ENCODE data around the gene PTMS. TPM values are rescaled to one million over a fixed set of nuclear protein-coding genes. Genes with fewer than 3 reads are reported as not detected.

Gene PTMS
- total RNA-seq, 4 donors from 2014 or later: 44.2 to 87.5 (median 53.0) TPM

DNA sequence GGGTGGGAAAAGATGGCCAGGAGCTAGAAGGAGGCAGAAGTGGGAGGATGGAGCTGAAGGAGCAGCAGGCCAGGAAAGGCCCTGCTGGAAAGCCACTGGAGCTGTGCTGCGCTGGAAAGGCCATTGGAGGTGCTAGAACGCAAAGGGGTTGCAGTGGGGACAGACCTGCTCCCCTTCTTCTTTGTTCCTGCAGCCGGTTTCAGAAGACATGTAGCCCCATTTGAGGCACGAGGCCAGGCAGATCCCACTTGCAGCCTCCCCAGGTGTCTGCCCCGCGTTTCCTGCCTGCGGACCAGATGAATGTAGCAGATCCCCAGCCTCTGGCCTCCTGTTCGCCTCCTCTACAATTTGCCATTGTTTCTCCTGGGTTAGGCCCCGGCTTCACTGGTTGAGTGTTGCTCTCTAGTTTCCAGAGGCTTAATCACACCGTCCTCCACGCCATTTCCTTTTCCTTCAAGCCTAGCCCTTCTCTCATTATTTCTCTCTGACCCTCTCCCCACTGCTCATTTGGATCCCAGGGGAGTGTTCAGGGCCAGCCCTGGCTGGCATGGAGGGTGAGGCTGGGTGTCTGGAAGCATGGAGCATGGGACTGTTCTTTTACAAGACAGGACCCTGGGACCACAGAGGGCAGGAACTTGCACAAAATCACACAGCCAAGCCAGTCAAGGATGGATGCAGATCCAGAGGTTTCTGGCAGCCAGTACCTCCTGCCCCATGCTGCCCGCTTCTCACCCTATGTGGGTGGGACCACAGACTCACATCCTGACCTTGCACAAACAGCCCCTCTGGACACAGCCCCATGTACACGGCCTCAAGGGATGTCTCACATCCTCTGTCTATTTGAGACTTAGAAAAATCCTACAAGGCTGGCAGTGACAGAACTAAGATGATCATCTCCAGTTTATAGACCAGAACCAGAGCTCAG lies 53.2 kb downstream of the PTMS start:
- no peaks in the 10 kb centered on the region for H3K27me3 ChIP-seq
- DNase-seq: no peak
- H3K4me1 ChIP-seq: no peaks in the 10 kb centered on the region
- TF ChIP-seq CTCF (IDR thresholded peaks at IDR 0.05): no peak
- TF ChIP-seq POLR2A (IDR thresholded peaks at IDR 0.05): no peak
- H3K27ac ChIP-seq: no peak overlapping the region
- no peaks in the 10 kb centered on the region for H3K36me3 ChIP-seq
- no peak overlapping the region for H3K4me3 ChIP-seq
- H3K9me3 ChIP-seq: no peaks in the 10 kb centered on the region

DNA sequence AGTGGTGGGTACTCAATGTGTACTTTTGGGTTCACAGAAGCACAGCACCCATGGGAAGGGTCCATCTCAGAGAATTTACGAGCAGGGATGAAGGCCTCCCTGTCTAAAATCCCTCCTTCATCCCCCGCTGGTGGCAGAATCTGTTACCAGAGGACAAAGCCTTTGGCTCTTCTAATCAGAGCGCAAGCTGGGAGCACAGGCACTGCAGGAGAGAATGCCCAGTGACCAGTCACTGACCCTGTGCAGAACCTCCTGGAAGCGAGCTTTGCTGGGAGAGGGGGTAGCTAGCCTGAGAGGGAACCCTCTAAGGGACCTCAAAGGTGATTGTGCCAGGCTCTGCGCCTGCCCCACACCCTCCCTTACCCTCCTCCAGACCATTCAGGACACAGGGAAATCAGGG lies 54.0 kb downstream of the PTMS start:
- H3K4me1 ChIP-seq: no peaks in the 10 kb centered on the region
- DNase-seq: no peak
- H3K27me3 ChIP-seq: no peaks in the 10 kb centered on the region
- no peak overlapping the region for H3K27ac ChIP-seq
- H3K9me3 ChIP-seq: no peaks in the 10 kb centered on the region
- no peak overlapping the region for H3K4me3 ChIP-seq
- no peaks in the 10 kb centered on the region for H3K36me3 ChIP-seq
- TF ChIP-seq POLR2A (IDR thresholded peaks at IDR 0.05): no peak

Other genes starting within 250 kb of the PTMS start
- 1,000 to 10,000 TPM; 1,939 to 3,624 (median 2,830) TPM for gene GAPDH, start 231.8 kb upstream of the PTMS start, total RNA-seq
- 10 to 100 TPM in 2 of 4 donors, 1 to 10 TPM in 2; 7.8 to 50.3 (median 9.5) TPM for gene IFFO1, start 210.3 kb upstream of the PTMS start, total RNA-seq
- gene NOP2, start 198.1 kb upstream of the PTMS start, total RNA-seq: 100 to 1,000 TPM in 1 of 4 donors, 10 to 100 TPM in 3; 21.4 to 135 (median 43.6) TPM
- 100 to 1,000 TPM; 129 to 209 (median 167) TPM for gene CHD4, start 159.0 kb upstream of the PTMS start, total RNA-seq
- gene LPAR5, start 130.4 kb upstream of the PTMS start, total RNA-seq: 10 to 100 TPM; 18.7 to 36.2 (median 25.3) TPM
- gene ACRBP, start 118.9 kb upstream of the PTMS start, total RNA-seq: 10 to 100 TPM in 2 of 4 donors, 1 to 10 TPM in 2; 5.1 to 12.1 (median 10.3) TPM
- 100 to 1,000 TPM in 1 of 4 donors, 10 to 100 TPM in 3; 32.6 to 109 (median 45.4) TPM for gene ING4, start 103.2 kb upstream of the PTMS start, total RNA-seq
- gene ZNF384, start 77.0 kb upstream of the PTMS start, total RNA-seq: 10 to 100 TPM; 35.6 to 96.6 (median 80.2) TPM
- not detected for gene PIANP, start 65.5 kb upstream of the PTMS start, total RNA-seq
- gene COPS7A, start 42.3 kb upstream of the PTMS start, total RNA-seq: 10 to 100 TPM; 38.4 to 72.6 (median 51.8) TPM
- 100 to 1,000 TPM in 3 of 4 donors, 10 to 100 TPM in 1; 94.9 to 212 (median 182) TPM for gene MLF2, start 13.2 kb upstream of the PTMS start, total RNA-seq
- gene LAG3, start 6.2 kb downstream of the PTMS start, total RNA-seq: 1 to 10 TPM in 3 of 4 donors, not detected in 1; 1.3 to 3.0 (median 1.6) TPM
- 1 to 10 TPM; 2.1 to 9.1 (median 4.0) TPM for gene CD4, start 23.2 kb downstream of the PTMS start, total RNA-seq
- gene GPR162, start 55.5 kb downstream of the PTMS start, total RNA-seq: 10 to 100 TPM in 1 of 4 donors, 1 to 10 TPM in 2, not detected in 1; 2.5 to 11.6 (median 4.1) TPM
- gene P3H3, start 62.0 kb downstream of the PTMS start, total RNA-seq: 10 to 100 TPM in 2 of 4 donors, 1 to 10 TPM in 2; 3.7 to 40.4 (median 8.7) TPM
- 1 to 10 TPM in 1 of 4 donors, under 1 TPM in 2, not detected in 1; 0.85 to 6.6 (median 0.94) TPM for gene GNB3, start 74.6 kb downstream of the PTMS start, total RNA-seq
- gene CDCA3, start 84.9 kb downstream of the PTMS start, total RNA-seq: 10 to 100 TPM; 44.2 to 51.2 (median 46.3) TPM
- 10 to 100 TPM; 41.0 to 94.1 (median 47.1) TPM for gene USP5, start 85.8 kb downstream of the PTMS start, total RNA-seq
- 1,000 to 10,000 TPM in 1 of 4 donors, 100 to 1,000 TPM in 3; 591 to 1,061 (median 658) TPM for gene TPI1, start 101.2 kb downstream of the PTMS start, total RNA-seq
- 10 to 100 TPM in 2 of 4 donors, 1 to 10 TPM in 2; 4.1 to 12.3 (median 9.9) TPM for gene SPSB2, start 106.9 kb downstream of the PTMS start, total RNA-seq
- gene LRRC23, start 138.5 kb downstream of the PTMS start, total RNA-seq: 10 to 100 TPM in 1 of 4 donors, 1 to 10 TPM in 2, not detected in 1; 1.7 to 35.5 (median 3.0) TPM
- gene ENO2, start 148.2 kb downstream of the PTMS start, total RNA-seq: 10 to 100 TPM in 2 of 4 donors, 1 to 10 TPM in 2; 4.6 to 11.7 (median 8.8) TPM
- gene ATN1, start 161.6 kb downstream of the PTMS start, total RNA-seq: 100 to 1,000 TPM in 3 of 4 donors, 10 to 100 TPM in 1; 77.6 to 337 (median 125) TPM
- not detected for gene RNU7-1, start 177.5 kb downstream of the PTMS start, total RNA-seq
- gene C12orf57, start 177.7 kb downstream of the PTMS start, total RNA-seq: 100 to 1,000 TPM; 146 to 339 (median 156) TPM
- 100 to 1,000 TPM in 1 of 4 donors, 10 to 100 TPM in 3; 41.6 to 183 (median 44.4) TPM for gene PTPN6, start 185.0 kb downstream of the PTMS start, total RNA-seq
- 100 to 1,000 TPM; 162 to 219 (median 174) TPM for gene PHB2, start 204.3 kb downstream of the PTMS start, total RNA-seq
- 10 to 100 TPM in 3 of 4 donors, 1 to 10 TPM in 1; 9.1 to 24.8 (median 18.3) TPM for gene EMG1, start 204.6 kb downstream of the PTMS start, total RNA-seq

All from Peyer's patch (tissue), 4 donors.